GM19035 (cell line): ENCODE results near the gene SNCB.

Experiments used
- ATAC-seq: cut with Tn5 transposase; IDR thresholded peaks from one replicate; pipeline ENCODE4 v1.9.1; 2021; ENCODE audit not compliant: unreplicated experiment

Gene SNCB

GRCh38 chr5:176644878-176645670 is 14.7 kb upstream of the SNCB start:
- ATAC-seq, result no peak

- no peak for ATAC-seq
These were observed 14.0 kb upstream of the SNCB start for GRCh38 chr5:176644294-176644693.

DNA sequence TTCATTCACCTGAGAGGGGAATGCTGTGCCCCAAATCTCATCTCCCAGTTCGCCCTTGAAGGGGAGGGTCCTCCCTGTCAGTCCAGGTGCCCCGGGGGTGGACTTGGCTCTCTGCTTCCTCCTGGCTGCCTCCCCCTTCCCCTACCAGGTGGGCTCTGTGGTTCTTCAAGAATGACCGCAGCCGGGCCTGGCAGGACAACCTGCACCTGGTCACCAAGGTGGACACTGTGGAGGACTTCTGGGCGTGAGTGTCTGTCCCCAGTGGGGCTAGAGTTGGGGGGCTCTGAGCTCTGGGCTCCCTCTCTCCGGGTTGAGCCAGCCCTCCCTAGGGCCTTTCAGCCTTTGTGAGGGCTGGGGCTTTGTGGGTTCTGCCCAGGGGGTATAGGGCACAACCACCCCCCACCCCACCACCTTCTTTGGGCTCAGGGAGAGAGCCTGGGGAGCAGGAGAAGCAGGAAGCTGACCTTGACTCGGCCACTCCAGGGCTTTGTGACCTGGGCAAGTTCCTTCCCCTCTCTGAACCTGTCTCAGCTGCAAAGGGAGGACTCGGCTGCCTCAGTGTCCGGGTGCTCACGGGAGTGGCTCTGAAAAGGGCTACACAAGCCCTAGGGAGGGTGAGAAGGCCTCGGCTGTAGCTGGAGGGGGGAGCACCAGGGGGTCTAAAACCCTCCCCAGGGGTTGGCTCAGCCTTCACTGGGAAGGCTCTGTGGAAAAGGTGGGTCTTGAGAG is 13.3 kb upstream of the SNCB start:
- no peak for ATAC-seq

- no peak for ATAC-seq
These were observed 12.5 kb upstream of the SNCB start for GRCh38 chr5:176642675-176643490.

GRCh38 chr5:176640616-176641015 is 10.3 kb upstream of the SNCB start:
- no peak for ATAC-seq

DNA sequence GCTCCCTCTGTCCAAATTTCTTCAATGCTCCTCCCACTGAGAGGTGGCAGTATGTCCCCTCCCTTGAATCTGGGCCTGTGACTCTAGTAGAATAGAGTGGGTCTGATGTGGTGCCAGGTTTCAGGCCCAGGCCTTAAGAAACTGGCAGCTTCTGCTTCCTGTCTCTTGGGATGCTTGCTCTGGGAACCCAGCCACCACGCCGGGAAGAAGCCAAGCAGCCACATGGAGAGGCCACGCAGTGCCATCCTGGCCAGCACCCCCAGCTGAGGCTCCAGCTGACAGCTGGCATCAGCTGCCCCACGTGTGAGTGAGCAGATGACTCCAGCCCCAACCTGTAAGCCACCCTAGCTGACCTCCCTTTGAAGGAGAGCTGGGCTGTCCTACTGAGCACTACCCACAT is 9.6 kb upstream of the SNCB start:
- ATAC-seq, result no peak

GRCh38 chr5:176639208-176639607 is 8.9 kb upstream of the SNCB start:
- no peak for ATAC-seq

DNA sequence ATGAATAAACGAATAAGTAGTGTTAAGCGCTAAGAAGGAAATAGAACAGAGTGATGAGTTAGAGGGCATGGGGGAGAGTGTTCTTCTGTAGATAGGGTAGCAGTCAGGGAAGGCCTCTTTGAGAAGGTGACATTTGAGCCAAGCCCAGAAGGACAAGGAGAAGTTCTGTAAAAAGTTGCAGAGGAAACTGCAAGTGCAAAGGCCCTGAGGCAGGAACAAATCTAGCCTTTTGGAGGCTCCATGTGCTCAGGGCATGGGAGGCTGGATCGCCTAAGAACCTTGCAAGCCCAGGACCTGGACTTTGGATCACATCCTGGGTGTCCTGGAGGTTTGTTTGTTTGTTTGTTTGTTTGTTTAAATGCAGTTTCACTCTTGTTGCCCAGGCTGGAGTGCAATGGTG is 8.1 kb upstream of the SNCB start:
- ATAC-seq, result no peak

DNA sequence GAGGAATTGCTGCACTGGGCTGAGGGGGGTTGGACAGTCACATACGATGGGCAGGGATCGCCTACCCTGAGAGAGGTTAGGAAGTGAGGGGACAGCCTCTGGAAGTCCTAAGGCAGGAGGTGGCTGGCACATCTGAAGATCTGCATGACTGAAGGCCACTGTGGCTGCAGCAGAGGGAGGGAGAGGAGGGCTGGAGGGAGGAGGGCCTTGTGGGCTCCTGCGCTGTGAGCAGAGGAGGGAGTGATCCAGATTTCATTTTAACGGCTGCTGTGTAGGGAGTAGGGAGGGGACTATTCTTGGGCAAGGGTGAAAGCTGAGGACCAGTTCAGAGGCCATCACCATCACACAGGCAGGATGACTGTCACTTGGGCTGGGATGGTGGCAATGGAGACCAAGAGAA is 7.2 kb upstream of the SNCB start:
- no peak for ATAC-seq

DNA sequence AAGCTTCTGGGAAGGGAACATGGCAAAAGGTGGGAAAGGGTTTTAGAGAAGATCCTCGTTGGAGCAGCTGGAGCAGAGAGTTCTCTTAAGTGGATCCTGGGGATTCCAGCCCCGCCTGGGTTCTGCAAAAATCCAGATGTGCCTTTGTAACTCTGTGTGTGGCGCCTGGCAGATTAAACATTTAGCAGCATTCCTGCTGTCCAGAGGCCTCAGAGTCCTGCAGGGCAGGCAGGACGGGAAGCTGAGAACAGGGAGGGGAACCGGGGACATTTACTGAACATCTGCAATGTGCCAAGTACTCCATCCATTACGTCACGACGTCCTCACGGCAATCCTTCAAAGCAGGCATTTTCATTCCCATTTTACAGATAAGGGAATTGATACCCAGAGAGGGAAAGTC is 6.1 kb upstream of the SNCB start:
- no peak for ATAC-seq

- no peak for ATAC-seq
These were observed 3.3 kb upstream of the SNCB start for GRCh38 chr5:176633598-176633997.

DNA sequence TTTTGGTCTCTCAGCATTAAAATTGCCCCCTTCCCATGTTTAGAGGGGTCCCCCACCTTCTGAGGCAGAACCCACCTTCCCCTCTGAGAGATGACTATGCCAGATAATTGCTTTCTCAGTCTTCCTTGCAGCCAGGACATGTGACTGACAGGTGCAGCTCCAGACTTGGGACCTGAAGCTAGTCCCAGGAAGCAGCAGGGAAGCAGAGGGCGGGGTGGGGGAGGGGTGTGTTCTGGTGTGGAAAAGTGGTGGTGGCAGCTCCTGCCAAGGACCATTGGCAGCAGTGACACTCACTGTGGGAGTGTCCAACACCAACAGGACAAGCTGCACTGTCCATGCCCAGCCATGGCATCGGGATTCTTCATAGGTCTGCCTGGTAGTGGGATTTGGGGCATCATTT is 2.4 kb upstream of the SNCB start:
- no peak for ATAC-seq

- ATAC-seq, result no peak
These were observed 1.3 kb upstream of the SNCB start for GRCh38 chr5:176631383-176632200.

- ATAC-seq, result no peak
These were observed 418 bp upstream of the SNCB start for GRCh38 chr5:176630681-176631222.

DNA sequence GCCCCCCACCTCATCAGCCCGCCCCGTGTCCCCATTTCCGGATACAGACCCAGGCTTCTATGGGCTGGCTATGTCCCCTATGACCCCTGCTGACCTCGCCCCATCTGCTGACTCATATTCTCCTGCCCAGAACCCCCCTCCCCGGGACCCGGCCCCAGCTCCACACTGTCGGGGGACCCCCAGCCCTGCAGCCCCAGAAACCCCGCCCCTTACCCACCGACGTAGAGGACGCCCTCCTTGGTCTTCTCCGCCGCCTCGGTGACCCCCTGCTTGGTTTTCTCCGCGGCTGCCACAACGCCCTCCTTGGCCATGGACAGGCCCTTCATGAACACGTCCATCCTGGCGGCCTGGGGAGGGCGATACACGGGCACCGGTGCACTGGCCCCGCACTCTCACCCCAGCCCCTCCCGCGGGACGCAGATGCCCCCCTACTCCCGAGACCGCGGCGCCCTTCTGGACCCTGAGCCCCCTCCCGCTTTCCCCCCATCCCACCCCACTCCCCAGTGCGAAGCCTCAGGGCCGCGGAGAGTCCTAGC is 949 bp downstream of the SNCB start:
- no peak for ATAC-seq

DNA sequence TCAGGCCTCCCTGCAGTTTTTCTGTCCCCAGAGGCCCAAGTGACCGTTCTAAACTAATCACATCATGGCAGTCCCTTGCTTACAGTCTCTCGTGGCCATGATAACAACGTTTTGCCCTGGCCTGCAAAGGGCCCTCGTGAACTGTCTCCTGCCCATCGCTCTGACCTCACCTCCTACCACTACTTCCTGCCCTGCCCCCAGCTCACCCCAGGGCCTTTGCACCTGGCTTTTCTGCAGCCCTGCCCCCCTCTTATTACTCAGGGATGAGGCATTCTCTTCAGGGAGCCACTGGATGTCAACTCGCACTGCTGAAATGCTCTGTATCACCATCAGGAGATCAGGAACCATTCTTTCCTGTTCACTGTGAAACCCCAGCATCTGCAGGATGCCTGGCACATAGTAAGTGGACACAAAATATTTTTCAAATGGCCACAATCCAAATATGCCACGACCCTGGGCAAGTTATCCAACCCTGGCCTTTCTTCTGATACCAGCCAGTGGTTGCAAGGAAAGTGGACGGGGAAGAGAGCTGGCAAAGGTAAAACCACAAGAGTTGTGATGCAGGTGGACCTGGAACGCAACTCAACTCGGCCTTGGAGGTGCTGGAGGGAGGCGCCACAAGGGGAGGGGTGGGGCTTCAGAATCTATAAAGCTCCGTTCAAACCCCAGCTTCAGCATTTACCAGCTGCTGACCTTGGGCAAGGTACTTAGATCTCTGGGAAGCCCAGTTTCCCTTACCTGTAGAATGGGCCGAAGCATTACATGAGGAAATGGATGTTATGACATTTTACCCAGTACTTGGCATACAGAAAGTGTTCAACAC is 1.7 kb downstream of the SNCB start:
- no peak for ATAC-seq

- no peak for ATAC-seq
These were observed 2.8 kb downstream of the SNCB start for GRCh38 chr5:176627582-176627981.

- ATAC-seq, result no peak
These were observed 3.5 kb downstream of the SNCB start for GRCh38 chr5:176626876-176627236.
